HepG2 (cell line): ENCODE results near the gene TTC39B. TPM values are rescaled to one million over a fixed set of nuclear protein-coding genes. Genes with fewer than 3 reads are reported as not detected.

Experiments
- ATAC-seq: fragments of 200-7000 bp; cut with Tn5 transposase; 3 replicates; pipeline ENCODE4 v1.9.1; 2020; ENCODE audit warnings: mild to moderate bottlenecking, moderate library complexity
- BruUV-seq: library from RNA; stranded (reverse); fragments of 400-500 nt; replicated peaks from 2 replicates; lab custom pipeline; 2021; lab: Mats Ljungman, UMichigan
- CTCF ChIA-PET: fragments of 300-600 bp; formaldehyde crosslinking; extraction: SDS; loops from one replicate; lab custom pipeline; 2021; ENCODE audit warnings: low total read pairs, inconsistent platforms, low intra/inter-chr PET ratio; lab: Yijun Ruan, JAX
- POLR2A ChIA-PET: fragments of 350-600 bp; sonication (Branson Sonifier 250); formaldehyde crosslinking; loops from one replicate; lab custom pipeline; 2020; ENCODE audit warnings: antibody characterized with exemption, inconsistent platforms; lab: Yijun Ruan, JAX
- DNase-seq: peaks from one replicate; pipeline ENCODE4 v3.0.0-alpha.2; 2015; ENCODE audit warnings: low spot score
- FAIRE-seq: peaks from 3 replicates; lab custom pipeline; 2011; peaks lifted over from hg19 to GRCh38; lab: Jason Lieb, UNC
- H2AFZ ChIP-seq: one replicate; pipeline ENCODE4 v1.6.1; 2011; ENCODE audit warnings: low read length, inconsistent platforms
- H3K27ac ChIP-seq: fragments of 300-600 bp; 3 replicates; pipeline ENCODE4 v1.8.0; 2011; ENCODE audit warnings: mixed run types, mild to moderate bottlenecking, mixed read lengths, low read length, inconsistent platforms; ENCODE audit not compliant: insufficient read depth; ENCODE audit errors: extremely low read length
- H3K27me3 ChIP-seq, 2 experiments: fragments of 200-600 bp in 1 of 2; 2 replicates in 1 of 2; 3 replicates in 1 of 2; pipeline versions ENCODE4 v1.6.0 to v1.8.0; 2011; ENCODE audit warnings: low read length in 2 of 2, mild to moderate bottlenecking in 2 of 2, moderate library complexity in 2 of 2, inconsistent platforms in 1 of 2; ENCODE audit not compliant: insufficient read depth in 2 of 2, control insufficient read depth in 1 of 2
- H3K36me3 ChIP-seq, 2 experiments: fragments of 200-600 bp in 1 of 2; replicated peaks in 1 of 2; 2 replicates in 1 of 2; 3 replicates in 1 of 2; pipeline versions ENCODE4 v1.5.1 to v1.8.0; 2011; ENCODE audit warnings: low read length in 2 of 2, inconsistent platforms in 1 of 2; ENCODE audit not compliant: insufficient read depth in 2 of 2, control insufficient read depth in 1 of 2
- H3K4me1 ChIP-seq: 2 replicates; pipeline ENCODE4 v1.5.1; 2012; ENCODE audit warnings: low read length, inconsistent platforms; ENCODE audit not compliant: insufficient read depth
- H3K4me2 ChIP-seq: 2 replicates; pipeline ENCODE4 v1.6.0; 2011; ENCODE audit warnings: low read depth, low read length, inconsistent platforms
- H3K4me3 ChIP-seq, 3 experiments: fragments of 200-600 bp in 1 of 3; sonication (generic), shearing (Covaris generic) in 1 of 3; replicated peaks in 1 of 3; 2 replicates each; pipeline ENCODE4 v1.5.1; 2011 to 2016; ENCODE audit warnings: low read length in 3 of 3, inconsistent platforms in 2 of 3, low read depth in 2 of 3, mild to moderate bottlenecking in 2 of 3, control low read depth in 1 of 3, mixed read lengths in 1 of 3; ENCODE audit not compliant: insufficient read depth in 1 of 3
- H3K79me2 ChIP-seq: one replicate; pipeline ENCODE4 v1.6.1; 2011; ENCODE audit warnings: low read length, inconsistent platforms; ENCODE audit not compliant: insufficient read depth
- H3K9ac ChIP-seq: 2 replicates; pipeline ENCODE4 v1.6.0; 2011; ENCODE audit warnings: mild to moderate bottlenecking, low read depth, low read length, inconsistent platforms; ENCODE audit not compliant: insufficient read depth
- H3K9me3 ChIP-seq: 2 replicates; pipeline ENCODE4 v1.5.1; 2012; ENCODE audit warnings: mild to moderate bottlenecking, low read length
- H4K20me1 ChIP-seq: 2 replicates; pipeline ENCODE4 v1.6.0; 2011; ENCODE audit warnings: inconsistent platforms, mild to moderate bottlenecking, low read length, moderate library complexity; ENCODE audit not compliant: insufficient read depth
- GTF3A ChIP-seq: sonication (generic); formaldehyde crosslinking; conservative IDR thresholded peaks from 2 replicates; pipeline ENCODE4 v1.4.0; 2020; ENCODE audit warnings: mild to moderate bottlenecking, missing genetic modification reagents
- HINFP ChIP-seq: sonication (generic); formaldehyde crosslinking; IDR thresholded peaks from 2 replicates; pipeline ENCODE4 v1.4.0; 2020; ENCODE audit warnings: low read depth, mild to moderate bottlenecking, missing genetic modification reagents
- MNT ChIP-seq: fragments of 450-650 bp; IDR thresholded peaks from 2 replicates; pipeline ENCODE4 v1.6.1; 2016
- MXD3 ChIP-seq: IDR thresholded peaks from 2 replicates; pipeline ENCODE4 v1.6.1; 2016; ENCODE audit warnings: mild to moderate bottlenecking, missing biosample characterization, missing genetic modification reagents
- PHF20 ChIP-seq: sonication (generic); formaldehyde crosslinking; IDR thresholded peaks from 2 replicates; pipeline ENCODE4 v1.5.0; 2020; ENCODE audit warnings: mild to moderate bottlenecking, missing genetic modification reagents
- RARG ChIP-seq: sonication (generic); formaldehyde crosslinking; IDR thresholded peaks from 2 replicates; pipeline ENCODE4 v1.4.0; 2020; ENCODE audit warnings: low read depth, mild to moderate bottlenecking, missing genetic modification reagents
- TOE1 ChIP-seq: sonication (generic); formaldehyde crosslinking; IDR thresholded peaks from 2 replicates; pipeline ENCODE4 v1.4.0; 2020; ENCODE audit warnings: mild to moderate bottlenecking, missing genetic modification reagents
- ZNF224 ChIP-seq: sonication (generic); formaldehyde crosslinking; IDR thresholded peaks from 2 replicates; pipeline ENCODE4 v1.5.0; 2020; ENCODE audit warnings: mild to moderate bottlenecking, missing genetic modification reagents
- ZNF776 ChIP-seq: sonication (generic); formaldehyde crosslinking; IDR thresholded peaks from 2 replicates; pipeline ENCODE4 v1.4.0; 2020; ENCODE audit warnings: mild to moderate bottlenecking, missing genetic modification reagents
- ZNF792 ChIP-seq: IDR thresholded peaks from 2 replicates; pipeline ENCODE4 v1.6.1; 2016
- WGBS: methylation state at CpG from one replicate; pipeline ENCODE4 v1.1.6; 2017; ENCODE audit warnings: low lambda C conversion rate; 5-methylcytosine and 5-hydroxymethylcytosine counted together
- in situ Hi-C: cut with HindIII; loops from 2 replicates; pipeline ENCODE4 v1.10.0; 2017; ENCODE audit warnings: low pct_unique_long_range_greater_than_20kb; ENCODE audit not compliant: extremely low pct_ligation_motif_present
- intact Hi-C: fragments of 100-400 bp; cut with micrococcal nuclease; formaldehyde crosslinking; loops from one replicate; pipeline ENCODE4 v1.10.0; 2022; ENCODE audit not compliant: unreplicated experiment
- polyA plus RNA-seq, 8 experiments: library from polyadenylated mRNA; depleted of rRNA in 3 of 8; stranded (reverse) in 7 of 8; unstranded in 1 of 8; fragments of >200 nt; fragmentation: Illumina TruSeq in 4 of 8; extraction: Trizol in 4 of 8; gene quantifications; 2 replicates each; pipeline versions ENCODE4 v1.2.1 to v1.2.3, GENCODE V29; 2011 to 2016; ENCODE audit warnings: low read depth in 4 of 8, missing spikeins in 1 of 8, mixed read lengths in 1 of 8; ENCODE audit not compliant: insufficient read depth in 1 of 8
- total RNA-seq, 5 experiments: library from RNA; depleted of rRNA; stranded (reverse); fragments of >200 nt; fragmentation: Illumina TruSeq; extraction: Trizol; gene quantifications; 2 replicates each; pipeline ENCODE4 v1.2.3, GENCODE V29; 2016; ENCODE audit warnings: low read depth in 1 of 5

TTC39B gene
- total and polyA plus RNA-seq, 2 of the 13 experiments (the other 11 are each of a cell fraction or from before 2014, with no cell fraction given): 14.3 to 19.4 TPM

GRCh38 chr9:15317836-15318235 is 10.8 kb upstream of the TTC39B start:
- H3K4me1 ChIP-seq: peaks cover 11% of the 10 kb centered on the region
- WGBS: 70% methylated on average over 4 of the region's 4 CpGs
- H3K9me3 ChIP-seq: no peaks in the 10 kb centered on the region; the same call in 1 of the 2 replicates
- no TSS peak for BruUV-seq
- CTCF ChIA-PET: no interaction called here
- H3K79me2 ChIP-seq: no peaks in the 10 kb centered on the region
- H3K4me2 ChIP-seq: no peak overlapping the region
- intact Hi-C loops (no loop called here), in situ Hi-C loops (no loop called here)
- no peak for DNase-seq
- H3K36me3 ChIP-seq: no peaks in the 10 kb centered on the region
- no peak for ATAC-seq
- no peaks in the 10 kb centered on the region for H3K27me3 ChIP-seq
- no peak overlapping the region for H2AFZ ChIP-seq
- TF ChIP-seq MXD3 (CRISPR knock-in tag) (no peak), GTF3A (no peak), MNT (no peak), ZNF792 (CRISPR knock-in tag) (no peak), PHF20 (no peak), HINFP (CRISPR knock-in tag) (no peak), ZNF776 (CRISPR knock-in tag) (no peak), TOE1 (CRISPR knock-in tag) (no peak), RARG (CRISPR knock-in tag) (no peak), ZNF224 (CRISPR knock-in tag) (no peak)
- no peak for FAIRE-seq
- H4K20me1 ChIP-seq: no peaks in the 10 kb centered on the region
- H3K27ac ChIP-seq: no peak overlapping the region
- H3K9ac ChIP-seq: no peak overlapping the region
- no peak overlapping the region for H3K4me3 ChIP-seq
- POLR2A ChIA-PET: no interaction called here
